GM18909 (cell line): ENCODE measurements around the gene ATP11B.
A peak's percentile ranks its signal among the peaks of the same experiment; 100 is the strongest.

Source experiments
- ATAC-seq: cut with Tn5 transposase; IDR thresholded peaks from one replicate; pipeline ENCODE4 v1.9.1; 2021; ENCODE audit warnings: mild to moderate bottlenecking; ENCODE audit not compliant: unreplicated experiment, poor library complexity

The ATP11B gene

GRCh38 chr3:182905623-182906022 is 112.3 kb downstream of the ATP11B start:
- ATAC-seq = no peak

- no peak for ATAC-seq
These were observed 112.7 kb downstream of the ATP11B start for GRCh38 chr3:182906036-182906435.

GRCh38 chr3:182908471-182908870 is 115.2 kb downstream of the ATP11B start:
- no peak for ATAC-seq

- no peak for ATAC-seq
These were observed 116.2 kb downstream of the ATP11B start for GRCh38 chr3:182909318-182910040.

- ATAC-seq = no peak
These were observed 117.9 kb downstream of the ATP11B start for GRCh38 chr3:182910936-182911781.

- ATAC-seq = no peak
These were observed 118.4 kb downstream of the ATP11B start for GRCh38 chr3:182911782-182912111.

- ATAC-seq = no peak
These were observed 119.2 kb downstream of the ATP11B start for GRCh38 chr3:182912474-182912873.

- ATAC-seq = peak; percentile 91
These were observed 120.6 kb downstream of the ATP11B start for GRCh38 chr3:182913889-182914288.

- peak; percentile 50 for ATAC-seq
These were observed 121.0 kb downstream of the ATP11B start for GRCh38 chr3:182914341-182914740.

- ATAC-seq = no peak
These were observed 123.8 kb downstream of the ATP11B start for GRCh38 chr3:182917134-182917533.

- no peak for ATAC-seq
These were observed 126.6 kb downstream of the ATP11B start for GRCh38 chr3:182919866-182920357.

GRCh38 chr3:182920515-182921084 is 127.3 kb downstream of the ATP11B start:
- ATAC-seq = no peak

- ATAC-seq = no peak
These were observed 128.5 kb downstream of the ATP11B start for GRCh38 chr3:182921665-182922355.

GRCh38 chr3:182925330-182925943 is 132.1 kb downstream of the ATP11B start:
- peak; percentile 98 for ATAC-seq

GRCh38 chr3:182925944-182926337 is 132.6 kb downstream of the ATP11B start:
- ATAC-seq = peak; percentile 19

- ATAC-seq = no peak
These were observed 142.5 kb downstream of the ATP11B start for GRCh38 chr3:182935803-182936202.

GRCh38 chr3:182936239-182936917 is 143.1 kb downstream of the ATP11B start:
- ATAC-seq = no peak

GRCh38 chr3:182936918-182937285 is 143.6 kb downstream of the ATP11B start:
- ATAC-seq = no peak

- ATAC-seq = peak; percentile 95
These were observed 144.2 kb downstream of the ATP11B start for GRCh38 chr3:182937293-182938051.
